WTC11 (cell line): ENCODE results near the gene LATS2. TPM values are rescaled to one million over a fixed set of nuclear protein-coding genes. Genes with fewer than 3 reads are reported as not detected.

Source experiments
- ATAC-seq: fragments of 200-7000 bp; cut with Tn5 transposase; 2 replicates; pipeline ENCODE4 v1.10.0; 2021; ENCODE audit warnings: mild to moderate bottlenecking, moderate library complexity
- CTCF ChIA-PET: fragments of 300-600 bp; sonication (Branson Sonifier 250); formaldehyde crosslinking; loops from one replicate; lab custom pipeline; 2021; ENCODE audit warnings: antibody characterized with exemption; lab: Charles Lee
- POLR2A ChIA-PET: fragments of 350-600 bp; sonication (Branson Sonifier 250); formaldehyde crosslinking; loops from one replicate; lab custom pipeline; 2021; ENCODE audit warnings: antibody characterized with exemption; lab: Charles Lee
- DNase-seq: peaks from one replicate; pipeline ENCODE4 v3.0.0; 2021; ENCODE audit warnings: low spot score
- H3K27ac Mint-ChIP-seq: 2 replicates; pipeline ENCODE4 v1.8.0; 2021; ENCODE audit warnings: mixed read lengths
- H3K27me3 Mint-ChIP-seq: 2 replicates; pipeline ENCODE4 v1.8.0; 2021; ENCODE audit warnings: low read depth, mild to moderate bottlenecking, moderate library complexity, mixed read lengths
- H3K36me3 Mint-ChIP-seq: 2 replicates; pipeline ENCODE4 v1.8.0; 2021; ENCODE audit warnings: mixed read lengths
- H3K4me1 Mint-ChIP-seq: 2 replicates; pipeline ENCODE4 v1.8.0; 2022; ENCODE audit warnings: mixed read lengths
- H3K4me3 Mint-ChIP-seq: 2 replicates; pipeline ENCODE4 v1.8.0; 2021; ENCODE audit warnings: mild to moderate bottlenecking, moderate library complexity, mixed read lengths
- H3K9me3 Mint-ChIP-seq: 2 replicates; pipeline ENCODE4 v1.8.0; 2021; ENCODE audit warnings: mixed read lengths
- ATF2 ChIP-seq: sonication (generic); formaldehyde crosslinking; IDR thresholded peaks from 2 replicates; pipeline ENCODE4 v1.8.1; 2022; ENCODE audit warnings: low read depth, missing genetic modification reagents, borderline replicate concordance
- ATF6 ChIP-seq: sonication (generic); formaldehyde crosslinking; IDR thresholded peaks from 2 replicates; pipeline ENCODE4 v1.8.1; 2023; ENCODE audit warnings: mild to moderate bottlenecking, missing genetic modification reagents
- CDX4 ChIP-seq: fragments of 250-450 bp; sonication (Bioruptor Pico); IDR thresholded peaks from 2 replicates; pipeline ENCODE4 v1.9.0; 2021; ENCODE audit warnings: moderate library complexity, mild to moderate bottlenecking, inconsistent platforms, borderline replicate concordance
- CREM ChIP-seq: sonication (generic); formaldehyde crosslinking; IDR thresholded peaks from 2 replicates; pipeline ENCODE4 v1.8.1; 2022; ENCODE audit warnings: mild to moderate bottlenecking, missing genetic modification reagents, moderate library complexity
- CTCF ChIP-seq: fragments of 200-600 bp; IDR thresholded peaks from 2 replicates; pipeline ENCODE4 v1.8.0; 2022; ENCODE audit warnings: antibody characterized with exemption
- E2F1 ChIP-seq: sonication (generic); formaldehyde crosslinking; IDR thresholded peaks from 2 replicates; pipeline ENCODE4 v1.8.0; 2022; ENCODE audit warnings: mild to moderate bottlenecking, missing genetic modification reagents
- E2F5 ChIP-seq: sonication (generic); formaldehyde crosslinking; IDR thresholded peaks from 2 replicates; pipeline ENCODE4 v1.8.1; 2022; ENCODE audit warnings: mild to moderate bottlenecking, moderate library complexity, missing genetic modification reagents
- ELF4 ChIP-seq: sonication (generic); formaldehyde crosslinking; IDR thresholded peaks from 2 replicates; pipeline ENCODE4 v1.8.1; 2022; ENCODE audit warnings: low read depth, mild to moderate bottlenecking, moderate library complexity, missing genetic modification reagents
- GTF2I ChIP-seq: fragments of 250-450 bp; sonication (Bioruptor Pico); conservative IDR thresholded peaks from 2 replicates; pipeline ENCODE4 v1.4.0; 2021; ENCODE audit warnings: mild to moderate bottlenecking
- IRF1 ChIP-seq: sonication (generic); formaldehyde crosslinking; IDR thresholded peaks from 2 replicates; pipeline ENCODE4 v1.8.0; 2023; ENCODE audit warnings: missing genetic modification reagents
- JUN ChIP-seq: sonication (generic); formaldehyde crosslinking; IDR thresholded peaks from 2 replicates; pipeline ENCODE4 v1.8.0; 2023; ENCODE audit warnings: mild to moderate bottlenecking, missing genetic modification reagents
- MAX ChIP-seq: sonication (generic); formaldehyde crosslinking; IDR thresholded peaks from 2 replicates; pipeline ENCODE4 v1.8.0; 2022; ENCODE audit warnings: mild to moderate bottlenecking, missing genetic modification reagents
- MXD4 ChIP-seq: fragments of 250-450 bp; sonication (Bioruptor Pico); IDR thresholded peaks from 2 replicates; pipeline ENCODE4 v1.8.0; 2021; ENCODE audit warnings: mild to moderate bottlenecking, moderate library complexity, borderline replicate concordance
- MYBL2 ChIP-seq: sonication (generic); formaldehyde crosslinking; IDR thresholded peaks from 2 replicates; pipeline ENCODE4 v1.8.1; 2023; ENCODE audit warnings: mild to moderate bottlenecking, moderate library complexity, missing genetic modification reagents
- NFYB ChIP-seq: sonication (generic); formaldehyde crosslinking; conservative IDR thresholded peaks from 2 replicates; pipeline ENCODE4 v1.8.0; 2022; ENCODE audit warnings: low read depth, missing genetic modification reagents
- NR1H2 ChIP-seq: sonication (generic); formaldehyde crosslinking; IDR thresholded peaks from 2 replicates; pipeline ENCODE4 v1.9.0; 2021; ENCODE audit warnings: mild to moderate bottlenecking, moderate library complexity, missing genetic modification reagents
- RELA ChIP-seq: sonication (generic); formaldehyde crosslinking; IDR thresholded peaks from 2 replicates; pipeline ENCODE4 v1.8.1; 2022; ENCODE audit warnings: missing genetic modification reagents, mild to moderate bottlenecking, borderline replicate concordance
- RORB ChIP-seq: fragments of 250-450 bp; sonication (Bioruptor Pico); IDR thresholded peaks from 2 replicates; pipeline ENCODE4 v1.9.0; 2021; ENCODE audit warnings: mild to moderate bottlenecking
- SOX15 ChIP-seq: fragments of 250-450 bp; sonication (Bioruptor Pico); IDR thresholded peaks from 2 replicates; pipeline ENCODE4 v1.9.0; 2021; ENCODE audit warnings: mild to moderate bottlenecking
- TEAD1 ChIP-seq: sonication (generic); formaldehyde crosslinking; IDR thresholded peaks from 2 replicates; pipeline ENCODE4 v1.8.0; 2022; ENCODE audit warnings: mild to moderate bottlenecking, missing genetic modification reagents
- USF1 ChIP-seq: sonication (generic); formaldehyde crosslinking; IDR thresholded peaks from 2 replicates; pipeline ENCODE4 v1.8.0; 2022; ENCODE audit warnings: mild to moderate bottlenecking, missing genetic modification reagents
- ZNF232 ChIP-seq: sonication (generic); formaldehyde crosslinking; IDR thresholded peaks from 2 replicates; pipeline ENCODE4 v1.8.0; 2022; ENCODE audit warnings: mild to moderate bottlenecking, missing genetic modification reagents
- total RNA-seq: library from RNA; stranded (reverse); gene quantifications from 3 replicates; pipeline ENCODE4 v1.2.3, GENCODE V29; 2021

The LATS2 gene
- total RNA-seq, 1 experiment from 2014 or later, result 28.9 TPM

GRCh38 chr13:21012841-21013681 is 48.3 kb downstream of the LATS2 start (continued):
- TF ChIP-seq CTCF (no peak), RORB (CRISPR knock-in tag) (no peak), E2F1 (CRISPR knock-in tag) (no peak), CREM (CRISPR knock-in tag) (no peak)

GRCh38 chr13:21012211-21012610 is 49.2 kb downstream of the LATS2 start:
- Mint-ChIP-seq H3K36me3 (peaks cover 3% of the 10 kb centered on the region; the same call in 1 of the 2 replicates), H3K4me3 (no peak overlapping the region), H3K27me3 (no peaks in the 10 kb centered on the region), H3K9me3 (no peaks in the 10 kb centered on the region), H3K27ac (no peak overlapping the region), H3K4me1 (peaks cover 35% of the 10 kb centered on the region)
- ChIA-PET CTCF (no interaction called here), POLR2A (no interaction called here)
- no peak for ATAC-seq
- DNase-seq, result no peak
- TF ChIP-seq IRF1 (no peak), SOX15 (no peak), TEAD1 (no peak), CDX4 (CRISPR knock-in tag) (no peak), NFYB (no peak), GTF2I (CRISPR knock-in tag) (no peak), E2F5 (CRISPR knock-in tag) (no peak), MYBL2 (CRISPR knock-in tag) (no peak), MAX (no peak), ELF4 (CRISPR knock-in tag) (no peak), JUN (no peak), RORB (CRISPR knock-in tag) (no peak), MXD4 (CRISPR knock-in tag) (no peak), NR1H2 (CRISPR knock-in tag) (no peak), ATF6 (CRISPR knock-in tag) (no peak), ZNF232 (CRISPR knock-in tag) (no peak), RELA (no peak), USF1 (no peak), ATF2 (CRISPR knock-in tag) (no peak)
